Progenitor cell of endocrine pancreas (in vitro differentiated cells): Measurements from ENCODE around the gene PRRG2. TPM values are rescaled to one million over a fixed set of nuclear protein-coding genes. Genes with fewer than 3 reads are reported as not detected.
A peak's percentile ranks its signal among the peaks of the same experiment; 100 is the strongest.

Source experiments
- DNase-seq: peaks from one replicate; pipeline ENCODE4 v3.0.0; 2021; ENCODE audit warnings: low spot score; ENCODE audit not compliant: unreplicated experiment
- H3K27ac Mint-ChIP-seq: 2 replicates; pipeline ENCODE4 v1.8.0; 2021; ENCODE audit warnings: mild to moderate bottlenecking, moderate library complexity, mixed read lengths
- H3K27me3 Mint-ChIP-seq: 2 replicates; pipeline ENCODE4 v1.8.0; 2021; ENCODE audit warnings: mixed read lengths
- H3K36me3 Mint-ChIP-seq: 2 replicates; pipeline ENCODE4 v1.8.0; 2022; ENCODE audit warnings: mixed read lengths; ENCODE audit not compliant: insufficient read depth
- H3K4me1 Mint-ChIP-seq: 2 replicates; pipeline ENCODE4 v1.8.0; 2021; ENCODE audit warnings: low read depth, mixed read lengths
- H3K4me3 Mint-ChIP-seq: 2 replicates; pipeline ENCODE4 v1.8.0; 2021; ENCODE audit warnings: low read depth, mild to moderate bottlenecking, moderate library complexity, mixed read lengths
- H3K9me3 Mint-ChIP-seq: 2 replicates; pipeline ENCODE4 v1.8.0; 2021; ENCODE audit warnings: low read depth, mixed read lengths
- CTCF ChIP-seq: fragments of 200-600 bp; sonication (generic); IDR thresholded peaks from one replicate; pipeline ENCODE4 v1.5.0; 2021; ENCODE audit warnings: antibody characterized with exemption, mild to moderate bottlenecking; ENCODE audit not compliant: unreplicated experiment
- total RNA-seq: library from RNA; stranded (reverse); gene quantifications from 2 replicates; pipeline ENCODE4 v1.2.1, GENCODE V29; 2021

PRRG2 gene
- total RNA-seq, 1 donor from 2014 or later: 6.8 TPM

- H3K36me3 Mint-ChIP-seq: peaks cover 9% of the 10 kb centered on the region
- H3K4me3 Mint-ChIP-seq: peak overlapping the region; percentile 89
- TF ChIP-seq CTCF: no peak
- no peak for DNase-seq
- peaks cover 17% of the 10 kb centered on the region for H3K4me1 Mint-ChIP-seq
- no peaks in the 10 kb centered on the region for H3K9me3 Mint-ChIP-seq
- peak overlapping the region; percentile 95 for H3K27ac Mint-ChIP-seq
- H3K27me3 Mint-ChIP-seq: no peaks in the 10 kb centered on the region
These were observed 11.5 kb downstream of the PRRG2 start for GRCh38 chr19:49592486-49593232.

- Mint-ChIP-seq H3K4me3 (peak overlapping the region; percentile 89), H3K4me1 (peaks cover 17% of the 10 kb centered on the region), H3K36me3 (peaks cover 10% of the 10 kb centered on the region), H3K27ac (peak overlapping the region; percentile 95), H3K27me3 (no peaks in the 10 kb centered on the region), H3K9me3 (no peaks in the 10 kb centered on the region)
- no peak for TF ChIP-seq CTCF
- DNase-seq: peak; percentile 86
These were observed 12.4 kb downstream of the PRRG2 start for GRCh38 chr19:49593233-49594113.

- Mint-ChIP-seq H3K36me3 (peaks cover 13% of the 10 kb centered on the region), H3K27me3 (no peaks in the 10 kb centered on the region), H3K4me3 (peak overlapping the region; percentile 89), H3K27ac (peak overlapping the region; percentile 95), H3K4me1 (peaks cover 17% of the 10 kb centered on the region), H3K9me3 (no peaks in the 10 kb centered on the region)
- no peak for DNase-seq
- no peak for TF ChIP-seq CTCF
These were observed 13.3 kb downstream of the PRRG2 start for GRCh38 chr19:49594157-49594992.

GRCh38 chr19:49594993-49595818 is 14.1 kb downstream of the PRRG2 start:
- Mint-ChIP-seq H3K27me3 (no peaks in the 10 kb centered on the region), H3K4me1 (peaks cover 15% of the 10 kb centered on the region), H3K27ac (no peak overlapping the region), H3K36me3 (peaks cover 14% of the 10 kb centered on the region), H3K9me3 (no peaks in the 10 kb centered on the region), H3K4me3 (no peak overlapping the region)
- no peak for DNase-seq
- no peak for TF ChIP-seq CTCF
